HCT116 (cell line): ENCODE data around the gene CIAO2B.

ENCODE experiments used
- ATF3 ChIP-seq: IDR thresholded peaks from 2 replicates; pipeline ENCODE4 v1.6.1; 2012
- CTCF ChIP-seq, 3 experiments: fragments of 200-600 bp in 1 of 3; sonication (generic) in 1 of 3; IDR thresholded peaks in 2 of 3; conservative IDR thresholded peaks in 1 of 3; 2 replicates each; pipeline ENCODE4 v1.5.1; 2012 to 2017; ENCODE audit warnings: low read depth in 2 of 3, low read length in 2 of 3, antibody characterized with exemption in 1 of 3, borderline replicate concordance in 1 of 3, control low read depth in 1 of 3, mild to moderate bottlenecking in 1 of 3, mixed read lengths in 1 of 3, mixed run types in 1 of 3, moderate library complexity in 1 of 3; ENCODE audit not compliant: insufficient read depth in 1 of 3
- EZH2 ChIP-seq: fragments of 200-600 bp; sonication (generic); IDR thresholded peaks from 2 replicates; pipeline ENCODE4 v1.6.1; 2017; ENCODE audit warnings: antibody characterized with exemption, mixed run types
- EZH2phosphoT487 ChIP-seq: fragments of 200-600 bp; IDR thresholded peaks from 2 replicates; pipeline ENCODE4 v1.6.1; 2018; ENCODE audit warnings: antibody characterized with exemption, borderline replicate concordance
- JUND ChIP-seq: IDR thresholded peaks from 2 replicates; pipeline ENCODE4 v1.6.1; 2012
- MAX ChIP-seq: IDR thresholded peaks from 2 replicates; pipeline ENCODE4 v1.6.1; 2012
- POLR2A ChIP-seq: IDR thresholded peaks from 2 replicates; pipeline ENCODE4 v1.7.0; 2011; ENCODE audit warnings: borderline replicate concordance; ENCODE audit not compliant: insufficient read depth, insufficient read length; ENCODE audit errors: extremely low read depth
- POLR2AphosphoS5 ChIP-seq: IDR thresholded peaks from 2 replicates; pipeline ENCODE4 v1.6.1; 2011; ENCODE audit warnings: mild to moderate bottlenecking, low read depth, low read length, moderate library complexity
- RAD21 ChIP-seq: IDR thresholded peaks from 2 replicates; pipeline ENCODE4 v1.6.1; 2012; ENCODE audit warnings: low read depth, mild to moderate bottlenecking
- SIN3A ChIP-seq: IDR thresholded peaks from 2 replicates; pipeline ENCODE4 v1.6.1; 2012; ENCODE audit warnings: low read depth
- TCF7L2 ChIP-seq: IDR thresholded peaks from 2 replicates; pipeline ENCODE4 v1.7.0; 2011; ENCODE audit warnings: borderline replicate concordance, inconsistent platforms; ENCODE audit not compliant: insufficient read depth, insufficient read length; ENCODE audit errors: extremely low read depth

- TF ChIP-seq CTCF (IDR thresholded peaks at IDR 0.05 in 2 of 3, conservative IDR thresholded peaks at IDR 0.05 in 1 of 3; ENCODE audit: borderline replicate concordance in 1 of 3, insufficient read depth in 1 of 3, low read depth in 2 of 3, low read length in 2 of 3) (no peak), EZH2phosphoT487 (no peak), MAX (no peak), RAD21 (no peak), POLR2AphosphoS5 (no peak), JUND (no peak), EZH2 (no peak), TCF7L2 (no peak), POLR2A (no peak), ATF3 (no peak), SIN3A (no peak)
Measured at GRCh38 chr16:66908762-66909559, 25.2 kb downstream of the CIAO2B start.
